ENCODE measurements around the gene PSMD13.

The PSMD13 gene

GRCh38 chr11:287821-288477 lies 51.2 kb downstream of the PSMD13 start:
- DNase-seq (ENCODE audit: low read depth in 2 of 2): no peak

- DNase-seq (ENCODE audit: low read depth in 2 of 2): no peak
Measured at GRCh38 chr11:288478-289397, 52.0 kb downstream of the PSMD13 start, which contains the start of gene PGGHG. PGGHG (plus strand) TSS chr11:289126; CDS start chr11:289817, 691 bp downstream.

- no peak for DNase-seq (ENCODE audit: low read depth in 2 of 2)
Measured at GRCh38 chr11:289398-289711, 52.6 kb downstream of the PSMD13 start.

GRCh38 chr11:289712-290620 lies 53.2 kb downstream of the PSMD13 start:
- DNase-seq (ENCODE audit: low read depth in 2 of 2): no peak

GRCh38 chr11:290621-291231 lies 54.0 kb downstream of the PSMD13 start:
- DNase-seq (ENCODE audit: low read depth in 2 of 2): no peak

- DNase-seq (ENCODE audit: low read depth in 2 of 2): no peak
Measured at GRCh38 chr11:291281-292210, 54.8 kb downstream of the PSMD13 start.

- no peak for DNase-seq (ENCODE audit: low read depth in 2 of 2)
Measured at GRCh38 chr11:292211-293121, 55.7 kb downstream of the PSMD13 start.

- no peak for DNase-seq (ENCODE audit: low read depth in 2 of 2)
Measured at GRCh38 chr11:293271-293851, 56.6 kb downstream of the PSMD13 start.

- no peak for DNase-seq (ENCODE audit: low read depth in 2 of 2)
Measured at GRCh38 chr11:293852-294661, 57.3 kb downstream of the PSMD13 start.

- DNase-seq (ENCODE audit: low read depth in 2 of 2): no peak
Measured at GRCh38 chr11:294780-295179, 58.0 kb downstream of the PSMD13 start.

- no peak for DNase-seq (ENCODE audit: low read depth in 2 of 2)
Measured at GRCh38 chr11:295351-296170, 58.8 kb downstream of the PSMD13 start.

- no peak for DNase-seq (ENCODE audit: low read depth in 2 of 2)
Measured at GRCh38 chr11:296171-297050, 59.6 kb downstream of the PSMD13 start.

- DNase-seq (ENCODE audit: low read depth in 2 of 2): no peak
Measured at GRCh38 chr11:297051-297585, 60.3 kb downstream of the PSMD13 start.

- DNase-seq (ENCODE audit: low read depth in 2 of 2): no peak
Measured at GRCh38 chr11:297586-298405, 61.0 kb downstream of the PSMD13 start.

- no peak for DNase-seq (ENCODE audit: low read depth in 2 of 2)
Measured at GRCh38 chr11:298406-299065, 61.8 kb downstream of the PSMD13 start.
